Heart left ventricle (tissue), 16 donors: Measurements from ENCODE around the gene ERC1. TPM values are rescaled to one million over a fixed set of nuclear protein-coding genes. Genes with fewer than 3 reads are reported as not detected.

Experiments used
- ATAC-seq, 4 donors: fragments of 200-7000 bp; cut with Tn5 transposase; one replicate each; pipeline ENCODE4 v1.9.1; 2020 to 2022; ENCODE audit warnings: moderate library complexity in 4 of 4, mild to moderate bottlenecking in 3 of 4, moderate number of reproducible peaks in 1 of 4
- DNase-seq, 5 donors: peaks; one replicate each; pipeline ENCODE4 v3.0.0-alpha.2; 2020
- H3K27ac ChIP-seq, 12 donors: fragments of 200-600 bp; sonication (generic) in 4 of 12; one replicate each; pipeline versions ENCODE4 v1.5.0 to v1.8.0; 2016 to 2022; ENCODE audit warnings: mild to moderate bottlenecking in 2 of 12
- H3K27me3 ChIP-seq, 9 donors: fragments of 200-600 bp; sonication (generic) in 2 of 9; one replicate each; pipeline versions ENCODE4 v1.5.1 to v1.8.0; 2016 to 2022; ENCODE audit warnings: mild to moderate bottlenecking in 3 of 9
- H3K36me3 ChIP-seq, 9 donors: fragments of 200-600 bp; sonication (generic) in 2 of 9; one replicate each; pipeline versions ENCODE4 v1.5.0 to v1.8.0; 2018 to 2022; ENCODE audit warnings: mild to moderate bottlenecking in 2 of 9
- H3K4me1 ChIP-seq, 12 donors: fragments of 200-600 bp; sonication (generic) in 4 of 12; one replicate each; pipeline versions ENCODE4 v1.5.0 to v1.8.0; 2016 to 2022; ENCODE audit warnings: mild to moderate bottlenecking in 3 of 12
- H3K4me3 ChIP-seq, 12 donors: fragments of 200-600 bp; sonication (generic) in 4 of 12; one replicate each; pipeline versions ENCODE4 v1.5.0 to v1.8.0; 2017 to 2022; ENCODE audit warnings: mild to moderate bottlenecking in 9 of 12, moderate library complexity in 4 of 12
- H3K9me3 ChIP-seq, 12 donors: fragments of 200-600 bp; sonication (generic) in 4 of 12; one replicate each; pipeline versions ENCODE4 v1.5.0 to v1.8.0; 2016 to 2022; ENCODE audit warnings: mild to moderate bottlenecking in 1 of 12
- CTCF ChIP-seq, 12 donors: fragments of 200-600 bp; sonication (generic) in 4 of 12; IDR thresholded peaks; one replicate each; pipeline versions ENCODE4 v1.5.0 to v1.8.0; 2018 to 2022; ENCODE audit warnings: antibody characterized with exemption in 12 of 12, mild to moderate bottlenecking in 5 of 12
- POLR2A ChIP-seq, 2 donors: fragments of 450-650 bp; IDR thresholded peaks; one replicate each; pipeline ENCODE4 v1.6.1; 2017; ENCODE audit warnings: antibody characterized with exemption in 2 of 2, mild to moderate bottlenecking in 2 of 2, moderate library complexity in 2 of 2
- WGBS, 4 donors: extraction: QIAGEN DNeasy Blood & Tissue Kit in 2 of 4; methylation state at CpG; one replicate each; pipeline versions ENCODE4 v1.1.5 to v1.1.7; 2013 to 2018; 5-methylcytosine and 5-hydroxymethylcytosine counted together
- intact Hi-C, 10 donors: fragments of 100-400 bp; cut with DNase I; formaldehyde crosslinking; loops; one replicate each; pipeline versions ENCODE4 v1.11.1 to v1.14.2; 2022
- polyA plus RNA-seq, 2 donors: library from polyadenylated mRNA; stranded (reverse); fragments of 200-250 nt; gene quantifications; one replicate each; pipeline ENCODE4 v1.2.3, GENCODE V29; 2013
- total RNA-seq, 9 donors: library from RNA; depleted of rRNA in 2 of 9; stranded (reverse); fragments of >200 nt in 2 of 9; fragmentation: NEBNext Ultra II Directional in 3 of 9; extraction: Animal tissue kit (Norgen Biotek cat#: 25700) in 3 of 9; gene quantifications; one replicate each; pipeline versions ENCODE4 v1.1.0 to v1.2.4, GENCODE V29; 2016 to 2023
- donor health status: ischemic (EF 13 %, LVEDD 7.1; RV severe dilation, severe dysfunction).
- donor health status: healthy with polysubstance abuse.
- donor health status: DM: no; HTN: yes; CAD: no.
- donor health status: DM: no; HTN: no; CAD: no.
- donor health status: ischemic (EF 25% LVEDD 6.9; RV normal size, moderate dysfunction).
- donor health status: ischemic (EF 25% LVEDD 5.7; RV mildly dilated, moderate dysfunction).
- donor health status: healthy.
- donor health status: DM: yes; HTN: yes; CAD: no.
- donor health status: ischemic (EF 35%, LVEDD 5.7; RV mildly dilated, moderate dysfunction).
- donor health status: nonischemic (EF 11% LVEDD 7.7; RV severe dilation, severe dysfunction).
- donor health status: DM: yes; HTN: yes; CAD: no.
- donor health status: PGD.
- donor health status: ischemic (EF 29% LVEDD 5.4; RV normal size, mild dysfunction).
- donor health status: nonischemic (EF 23%, LVEDD 6.1; RV moderate dilation, normal function).

Gene ERC1
- total and polyA plus RNA-seq, 11 donors = 13.5 to 84.0 (median 47.9) TPM

GRCh38 chr12:1222858-1223639, 232.0 kb downstream of the ERC1 start:
- no peak for ATAC-seq
- Histone ChIP-seq H3K27ac (no peak overlapping the region), H3K4me3 (no peak overlapping the region), H3K36me3 (no peaks in the 10 kb centered on the region), H3K9me3 (no peaks in the 10 kb centered on the region), H3K4me1 (peaks cover 4 to 37% (median 28%) of the 10 kb centered on the region in 12 donors), H3K27me3 (no peaks in the 10 kb centered on the region)
- no peak for DNase-seq
- WGBS, 4 donors = 94 to 97% (median 96%) methylated on average over 4 of the region's 4 CpGs
- TF ChIP-seq CTCF (IDR thresholded peaks at IDR 0.05) (no peak), POLR2A (IDR thresholded peaks at IDR 0.05) (no peak)
- intact Hi-C loops = no loop called here

DNA sequence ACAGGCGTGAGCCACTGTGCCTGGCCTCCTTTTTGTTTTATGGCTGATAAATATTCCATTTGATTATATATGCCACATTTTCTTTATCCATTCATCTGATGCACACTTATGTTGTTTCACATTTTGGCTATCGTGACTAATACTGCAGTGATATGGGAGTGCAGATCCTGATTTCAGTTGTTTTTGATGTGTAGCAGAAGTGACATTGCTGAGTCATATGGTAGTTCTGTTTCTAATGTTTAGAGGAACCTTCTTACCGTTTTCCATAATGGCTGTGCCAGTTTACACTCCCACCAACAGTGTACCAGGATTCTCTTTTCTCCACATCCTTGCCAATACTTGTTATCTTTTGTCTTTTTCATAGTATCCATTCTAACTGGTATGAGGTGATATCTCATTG, 235.9 kb downstream of the ERC1 start:
- DNase-seq (no peak), ATAC-seq (no peak)
- 90 to 93% (median 91%) methylated on average over 3 of the region's 3 CpGs for WGBS, 4 donors
- H3K27ac ChIP-seq = no peak overlapping the region
- peaks cover 0 to 5% (median 0%) of the 10 kb centered on the region in 12 donors for H3K9me3 ChIP-seq
- TF ChIP-seq CTCF (IDR thresholded peaks at IDR 0.05) (no peak), POLR2A (IDR thresholded peaks at IDR 0.05) (no peak)
- intact Hi-C loops = no loop called here
- H3K4me1 ChIP-seq = peaks cover 0 to 9% (median 0%) of the 10 kb centered on the region in 12 donors
- H3K36me3 ChIP-seq = no peaks in the 10 kb centered on the region
- no peak overlapping the region for H3K4me3 ChIP-seq
- H3K27me3 ChIP-seq = no peaks in the 10 kb centered on the region

GRCh38 chr12:1234073-1234472, 243.1 kb downstream of the ERC1 start:
- no peak overlapping the region for H3K4me3 ChIP-seq
- H3K36me3 ChIP-seq = peaks cover 0 to 26% (median 16%) of the 10 kb centered on the region in 9 donors
- H3K4me1 ChIP-seq = peaks cover 0 to 4% (median 0%) of the 10 kb centered on the region in 12 donors
- peaks cover 0 to 8% (median 0%) of the 10 kb centered on the region in 12 donors for H3K9me3 ChIP-seq
- intact Hi-C loops = loop anchor here in 1 of 10 donors (5.0 kb wide), 1 partner anchor 42 kb away; no protein-coding TSS in a partner anchor
- TF ChIP-seq CTCF (IDR thresholded peaks at IDR 0.05) (no peak), POLR2A (IDR thresholded peaks at IDR 0.05) (no peak)
- H3K27me3 ChIP-seq = no peaks in the 10 kb centered on the region
- WGBS, 4 donors = 73 to 88% (median 83%) methylated on average over 2 of the region's 2 CpGs
- DNase-seq = no peak
- H3K27ac ChIP-seq = no peak overlapping the region
- ATAC-seq = no peak

DNA sequence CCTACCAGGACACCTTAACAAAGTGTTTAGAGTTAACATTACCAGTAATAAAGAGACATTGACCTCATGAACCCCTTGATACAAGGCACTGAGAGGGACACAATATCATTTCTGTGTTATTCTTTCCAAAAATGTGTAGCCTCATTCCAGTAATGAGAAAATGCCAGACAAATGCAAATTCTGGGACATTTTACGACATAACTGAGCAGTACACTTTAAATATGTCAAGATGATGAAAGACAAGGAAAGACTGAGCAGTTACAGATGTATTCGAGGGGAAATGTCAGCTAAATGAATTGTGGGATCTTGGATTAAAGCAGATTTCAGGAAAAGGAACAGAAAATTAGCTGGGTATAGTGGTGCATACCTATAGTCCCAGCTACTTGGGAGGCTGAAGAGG, 255.6 kb downstream of the ERC1 start:
- Histone ChIP-seq H3K4me1 (peaks cover 0 to 10% (median 0%) of the 10 kb centered on the region in 12 donors), H3K27me3 (no peaks in the 10 kb centered on the region), H3K36me3 (peaks cover 0 to 14% (median 0%) of the 10 kb centered on the region in 9 donors), H3K4me3 (no peak overlapping the region), H3K27ac (no peak overlapping the region), H3K9me3 (no peaks in the 10 kb centered on the region)
- no peak for TF ChIP-seq CTCF (IDR thresholded peaks at IDR 0.05)
- TF ChIP-seq POLR2A (IDR thresholded peaks at IDR 0.05) = no peak
- 90 to 92% (median 90%) methylated on average over 2 of the region's 2 CpGs for WGBS, 4 donors
- intact Hi-C loops = no loop called here
- DNase-seq = no peak
- no peak for ATAC-seq
